Measurements from ENCODE around the gene CXCL9.
"Not testable (repeated sequence)": the region's sequence is repeated elsewhere in the genome, so short reads cannot be mapped to it uniquely, and the experiment has no call there.

Gene CXCL9

GRCh38 chr4:76007089-76007862 lies at the start of gene CXCL9:
CXCL9 (minus strand) TSS chr4:76007509; CDS start chr4:76007449, 60 bp downstream.
- no peak for DNase-seq (ENCODE audit: low read depth in 2 of 2)

GRCh38 chr4:76055421-76055820 lies 48.1 kb upstream of the CXCL9 start:
- DNase-seq (ENCODE audit: low read depth in 2 of 2), result no peak

- DNase-seq (ENCODE audit: low read depth in 2 of 2), result no peak
Measured at GRCh38 chr4:76055016-76055415, 47.7 kb upstream of the CXCL9 start.

GRCh38 chr4:76053730-76054129 lies 46.4 kb upstream of the CXCL9 start:
- no peak for DNase-seq (ENCODE audit: low read depth in 2 of 2)

GRCh38 chr4:76050560-76051050 lies 43.3 kb upstream of the CXCL9 start:
- DNase-seq (ENCODE audit: low read depth in 2 of 2), result not testable (repeated sequence)

- DNase-seq (ENCODE audit: low read depth in 2 of 2), result not testable (repeated sequence)
Measured at GRCh38 chr4:76049860-76050416, 42.6 kb upstream of the CXCL9 start.

GRCh38 chr4:76044686-76045085 lies 37.4 kb upstream of the CXCL9 start:
- DNase-seq (ENCODE audit: low read depth in 2 of 2), result not testable (repeated sequence)

GRCh38 chr4:76043306-76043705 lies 36.0 kb upstream of the CXCL9 start:
- not testable (repeated sequence) for DNase-seq (ENCODE audit: low read depth in 2 of 2)

GRCh38 chr4:76042241-76042998 lies 35.1 kb upstream of the CXCL9 start:
- not testable (repeated sequence) for DNase-seq (ENCODE audit: low read depth in 2 of 2)

- no peak for DNase-seq (ENCODE audit: low read depth in 2 of 2)
Measured at GRCh38 chr4:76036855-76037254, 29.5 kb upstream of the CXCL9 start.

GRCh38 chr4:76035799-76036380 lies 28.6 kb upstream of the CXCL9 start, which contains the start of gene CXCL11:
CXCL11 (minus strand) TSS chr4:76036070; CDS start chr4:76035987, 83 bp downstream.
- no peak for DNase-seq (ENCODE audit: low read depth in 2 of 2)

GRCh38 chr4:76035141-76035540 lies 27.8 kb upstream of the CXCL9 start:
- no peak for DNase-seq (ENCODE audit: low read depth in 2 of 2)

- DNase-seq (ENCODE audit: low read depth in 2 of 2), result no peak
Measured at GRCh38 chr4:76029300-76029699, 22.0 kb upstream of the CXCL9 start.

GRCh38 chr4:76028350-76028765 lies 21.0 kb upstream of the CXCL9 start:
- no peak for DNase-seq (ENCODE audit: low read depth in 2 of 2)

GRCh38 chr4:76024065-76024464 lies 16.8 kb upstream of the CXCL9 start:
- no peak for DNase-seq (ENCODE audit: low read depth in 2 of 2)

- no peak for DNase-seq (ENCODE audit: low read depth in 2 of 2)
Measured at GRCh38 chr4:76023389-76023788, 16.1 kb upstream of the CXCL9 start, which contains the start of gene CXCL10. CXCL10 (minus strand) TSS chr4:76023497; CDS start chr4:76023431, 66 bp downstream.

- no peak for DNase-seq (ENCODE audit: low read depth in 2 of 2)
Measured at GRCh38 chr4:76022677-76023076, 15.4 kb upstream of the CXCL9 start.

- DNase-seq (ENCODE audit: low read depth in 2 of 2), result no peak
Measured at GRCh38 chr4:76022031-76022430, 14.7 kb upstream of the CXCL9 start.

- no peak for DNase-seq (ENCODE audit: low read depth in 2 of 2)
Measured at GRCh38 chr4:76017056-76017686, 9.9 kb upstream of the CXCL9 start.

GRCh38 chr4:76016393-76016792 lies 9.1 kb upstream of the CXCL9 start:
- DNase-seq (ENCODE audit: low read depth in 2 of 2), result no peak

- DNase-seq (ENCODE audit: low read depth in 2 of 2), result no peak
Measured at GRCh38 chr4:76013540-76013939, 6.2 kb upstream of the CXCL9 start.

All from stimulated activated CD4-positive, alpha-beta T cell treated with anti-CD3 and anti-CD28 coated beads, Interleukin-1b, Interleukin-23, amount 100 ng/mL, for 1 hour (primary cell).